ENCODE measurements around the gene RELL2.

DNA sequence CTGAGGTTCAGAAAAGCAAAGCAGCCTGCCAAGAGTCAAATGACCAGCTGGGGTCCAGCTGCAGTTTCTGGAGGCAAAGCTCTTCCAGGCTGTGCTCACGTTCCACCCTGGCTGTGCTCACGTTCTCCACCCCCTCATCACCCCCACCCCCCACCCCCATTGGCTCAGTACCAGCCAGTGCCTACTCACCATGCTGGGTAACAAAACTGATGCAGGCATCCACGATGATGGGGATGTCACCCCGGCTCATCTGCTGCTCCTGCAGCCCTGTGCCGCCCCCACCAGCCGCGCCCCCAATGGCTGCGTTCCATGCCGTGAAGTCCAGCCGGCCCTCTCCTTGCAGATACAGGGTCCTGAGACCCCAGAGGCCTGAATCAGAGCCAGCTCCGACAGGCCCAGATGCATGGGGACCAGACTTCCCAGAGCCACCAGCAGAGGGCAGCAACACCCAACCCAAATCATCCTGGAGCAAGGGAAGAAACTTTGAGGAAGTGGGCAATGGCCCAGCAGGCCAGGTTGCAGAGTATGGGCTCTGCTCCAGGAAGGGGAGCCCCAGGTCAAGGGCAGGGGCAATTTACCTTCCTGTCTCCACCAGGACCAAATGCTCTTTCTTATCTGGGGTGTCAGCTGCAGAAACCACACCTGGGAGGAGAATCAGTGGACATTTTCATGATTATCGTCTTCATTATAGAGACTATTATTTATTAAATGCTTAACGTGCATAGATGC lies 28.1 kb downstream of the RELL2 start:
- TF ChIP-seq, protein P1, sequence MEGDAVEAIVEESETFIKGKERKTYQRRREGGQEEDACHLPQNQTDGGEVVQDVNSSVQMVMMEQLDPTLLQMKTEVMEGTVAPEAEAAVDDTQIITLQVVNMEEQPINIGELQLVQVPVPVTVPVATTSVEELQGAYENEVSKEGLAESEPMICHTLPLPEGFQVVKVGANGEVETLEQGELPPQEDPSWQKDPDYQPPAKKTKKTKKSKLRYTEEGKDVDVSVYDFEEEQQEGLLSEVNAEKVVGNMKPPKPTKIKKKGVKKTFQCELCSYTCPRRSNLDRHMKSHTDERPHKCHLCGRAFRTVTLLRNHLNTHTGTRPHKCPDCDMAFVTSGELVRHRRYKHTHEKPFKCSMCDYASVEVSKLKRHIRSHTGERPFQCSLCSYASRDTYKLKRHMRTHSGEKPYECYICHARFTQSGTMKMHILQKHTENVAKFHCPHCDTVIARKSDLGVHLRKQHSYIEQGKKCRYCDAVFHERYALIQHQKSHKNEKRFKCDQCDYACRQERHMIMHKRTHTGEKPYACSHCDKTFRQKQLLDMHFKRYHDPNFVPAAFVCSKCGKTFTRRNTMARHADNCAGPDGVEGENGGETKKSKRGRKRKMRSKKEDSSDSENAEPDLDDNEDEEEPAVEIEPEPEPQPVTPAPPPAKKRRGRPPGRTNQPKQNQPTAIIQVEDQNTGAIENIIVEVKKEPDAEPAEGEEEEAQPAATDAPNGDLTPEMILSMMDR (IDR thresholded peaks at IDR 0.05; ENCODE audit: low read length) = peak; percentile 94
- no peak for TF ChIP-seq EZH2 (optimal IDR thresholded peaks at IDR 0.05; ENCODE audit: low read depth, low read length)

All from MM.1S (cell line).